ENCODE results near the gene ZFP57. TPM values are rescaled to one million over a fixed set of nuclear protein-coding genes. Genes with fewer than 3 reads are reported as not detected.
A peak's percentile ranks its signal among the peaks of the same experiment; 100 is the strongest.

ZFP57 gene
- total and polyA plus RNA-seq, 2 experiments from 2014 or later, result 0.59 to 0.84 TPM

GRCh38 chr6:29651413-29652197 lies 29.3 kb downstream of the ZFP57 start:
- H3K36me3 Mint-ChIP-seq (ENCODE audit: low read depth), result no peaks in the 10 kb centered on the region
- no peaks in the 10 kb centered on the region for H3K79me2 ChIP-seq (replicated peaks; ENCODE audit: insufficient read depth)
- no peaks in the 10 kb centered on the region for H3K36me3 ChIP-seq (ENCODE audit: insufficient read depth)
- DNase-seq (ENCODE audit: low spot score), result peak; percentile 70
- peaks cover 31% of the 10 kb centered on the region for H3K4me1 Mint-ChIP-seq
- H3K27ac Mint-ChIP-seq, result no peak overlapping the region
- peaks cover 20% of the 10 kb centered on the region for H3K4me1 ChIP-seq (ENCODE audit: insufficient read depth)
- no peak overlapping the region for H3K4me3 ChIP-seq
- no peaks in the 10 kb centered on the region for H3K27me3 ChIP-seq (ENCODE audit: insufficient read depth)
- no peak overlapping the region for H3K4me2 ChIP-seq
- no peaks in the 10 kb centered on the region for H4K20me1 ChIP-seq (replicated peaks; ENCODE audit: insufficient read depth)
- TF ChIP-seq NANOG (IDR thresholded peaks at IDR 0.05; ENCODE audit: borderline replicate concordance) (no peak), CTCF (conservative IDR thresholded peaks at IDR 0.05; ENCODE audit: low read depth in 2 of 2) (peak; percentile 64 to 91), ETS1 (IDR thresholded peaks at IDR 0.05) (no peak), REST (IDR thresholded peaks at IDR 0.05; ENCODE audit: unreplicated experiment) (no peak), ZNF331 (CRISPR knock-in tag; IDR thresholded peaks at IDR 0.05; ENCODE audit: low read depth) (no peak), ZNF462 (CRISPR knock-in tag; IDR thresholded peaks at IDR 0.05) (no peak), POLR2AphosphoS5 (IDR thresholded peaks at IDR 0.05; ENCODE audit: low read depth) (no peak), CREB1 (CRISPR knock-in tag; IDR thresholded peaks at IDR 0.05; ENCODE audit: low read depth) (no peak), EZH2 (IDR thresholded peaks at IDR 0.05; ENCODE audit: low read depth, unreplicated experiment) (no peak)
- H3K27ac ChIP-seq (ENCODE audit: low read depth), result no peak overlapping the region
- ATAC-seq, result peak; percentile 12; the same call in 2 of the 3 replicates
- H3K4me3 Mint-ChIP-seq, result no peak overlapping the region
- no peaks in the 10 kb centered on the region for H3K9me2 ChIP-seq (ENCODE audit: insufficient read depth)
- H2AFZ ChIP-seq, result no peak overlapping the region
- peaks cover 2% of the 10 kb centered on the region for H3K27me3 Mint-ChIP-seq (ENCODE audit: insufficient read depth, low read depth, poor library complexity)
- no peaks in the 10 kb centered on the region; the same call in 2 of the 3 replicates for H3K9me3 Mint-ChIP-seq
- no peaks in the 10 kb centered on the region for H3F3A ChIP-seq (replicated peaks; ENCODE audit: low read depth)

All from GM23338 (cell line).